ENCODE measurements around the gene JADE1.

JADE1 gene

DNA sequence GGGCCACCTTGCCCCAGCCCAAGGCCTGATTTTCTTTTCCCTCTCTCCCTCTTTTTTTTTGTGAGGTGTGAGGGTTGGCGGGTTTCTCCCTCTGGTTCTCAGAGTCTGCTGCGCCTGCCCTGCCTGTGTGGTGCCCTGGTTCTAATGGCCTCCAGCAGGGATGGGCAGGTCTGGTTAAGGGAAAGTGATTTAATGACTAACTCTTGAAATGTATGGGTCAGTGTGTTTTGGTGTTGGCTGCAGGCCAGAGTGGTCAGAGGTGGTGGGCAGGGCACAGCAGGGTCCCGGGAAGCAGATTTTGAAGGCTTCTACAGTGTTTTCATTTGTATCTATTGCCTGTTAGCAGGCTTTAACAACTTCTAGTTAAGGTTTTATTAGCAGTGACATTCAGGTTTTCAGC lies 39.0 kb downstream of the JADE1 start:
- TF ChIP-seq, protein P1, sequence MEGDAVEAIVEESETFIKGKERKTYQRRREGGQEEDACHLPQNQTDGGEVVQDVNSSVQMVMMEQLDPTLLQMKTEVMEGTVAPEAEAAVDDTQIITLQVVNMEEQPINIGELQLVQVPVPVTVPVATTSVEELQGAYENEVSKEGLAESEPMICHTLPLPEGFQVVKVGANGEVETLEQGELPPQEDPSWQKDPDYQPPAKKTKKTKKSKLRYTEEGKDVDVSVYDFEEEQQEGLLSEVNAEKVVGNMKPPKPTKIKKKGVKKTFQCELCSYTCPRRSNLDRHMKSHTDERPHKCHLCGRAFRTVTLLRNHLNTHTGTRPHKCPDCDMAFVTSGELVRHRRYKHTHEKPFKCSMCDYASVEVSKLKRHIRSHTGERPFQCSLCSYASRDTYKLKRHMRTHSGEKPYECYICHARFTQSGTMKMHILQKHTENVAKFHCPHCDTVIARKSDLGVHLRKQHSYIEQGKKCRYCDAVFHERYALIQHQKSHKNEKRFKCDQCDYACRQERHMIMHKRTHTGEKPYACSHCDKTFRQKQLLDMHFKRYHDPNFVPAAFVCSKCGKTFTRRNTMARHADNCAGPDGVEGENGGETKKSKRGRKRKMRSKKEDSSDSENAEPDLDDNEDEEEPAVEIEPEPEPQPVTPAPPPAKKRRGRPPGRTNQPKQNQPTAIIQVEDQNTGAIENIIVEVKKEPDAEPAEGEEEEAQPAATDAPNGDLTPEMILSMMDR (conservative IDR thresholded peaks at IDR 0.05; ENCODE audit: low read depth): no peak
- no peak overlapping the region for H3K27ac ChIP-seq
- ChIA-PET POLR2A (ENCODE audit: low non-redundant PET) (no interaction called here), CTCF (no interaction called here)
- DNase-seq (ENCODE audit: low spot score): no peak

DNA sequence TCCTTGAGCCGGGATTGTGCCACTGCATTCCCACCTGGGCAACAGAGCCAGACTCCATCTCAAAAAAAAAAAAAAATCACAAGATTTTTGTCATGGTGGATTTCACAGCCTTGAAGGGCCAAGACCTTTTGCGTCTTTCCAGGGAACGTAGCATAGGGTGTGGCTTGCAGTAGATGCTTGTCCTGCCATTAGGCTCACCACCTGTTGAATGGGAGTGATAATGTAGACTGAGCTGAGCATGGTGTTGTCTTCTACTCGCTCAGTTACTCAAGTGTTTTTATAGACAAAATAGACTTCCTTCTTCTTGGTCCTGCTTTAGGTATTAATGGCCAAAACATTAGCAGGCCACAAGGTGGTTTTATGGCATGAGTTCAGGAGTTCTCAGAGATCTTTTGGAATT lies 40.8 kb downstream of the JADE1 start:
- ChIA-PET CTCF (no interaction called here), POLR2A (ENCODE audit: low non-redundant PET) (no interaction called here)
- no peak overlapping the region for H3K27ac ChIP-seq
- TF ChIP-seq, protein P1 (conservative IDR thresholded peaks at IDR 0.05; ENCODE audit: low read depth): no peak
- DNase-seq (ENCODE audit: low spot score): no peak

DNA sequence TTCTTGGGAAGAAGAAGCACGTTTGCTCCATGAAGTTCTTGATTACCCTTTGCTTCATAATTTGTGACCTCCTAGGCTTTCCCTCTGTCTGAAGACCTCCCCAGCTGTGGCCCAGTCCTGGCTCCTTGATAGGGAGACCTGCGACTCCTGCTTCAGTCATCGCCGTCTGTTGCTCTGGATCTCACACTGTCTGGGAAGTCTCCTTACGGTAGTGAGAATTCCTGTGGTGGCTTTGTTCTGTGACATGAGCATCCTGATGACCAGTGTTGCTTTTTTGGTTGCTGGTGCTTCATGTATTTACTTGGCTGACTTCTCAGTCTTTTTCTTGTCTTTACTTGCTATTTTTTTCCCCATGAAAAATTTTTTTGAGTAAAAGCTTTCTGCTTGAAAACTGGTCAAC lies 44.2 kb downstream of the JADE1 start:
- TF ChIP-seq, protein P1 (conservative IDR thresholded peaks at IDR 0.05; ENCODE audit: low read depth): no peak
- POLR2A ChIA-PET (ENCODE audit: low non-redundant PET): no interaction called here
- DNase-seq (ENCODE audit: low spot score): no peak
- CTCF ChIA-PET: interaction anchor here (1.2 kb wide), 1 partner anchor 9 kb away, joined by 3 read pairs; no protein-coding TSS in a partner anchor
- H3K27ac ChIP-seq: no peak overlapping the region

DNA sequence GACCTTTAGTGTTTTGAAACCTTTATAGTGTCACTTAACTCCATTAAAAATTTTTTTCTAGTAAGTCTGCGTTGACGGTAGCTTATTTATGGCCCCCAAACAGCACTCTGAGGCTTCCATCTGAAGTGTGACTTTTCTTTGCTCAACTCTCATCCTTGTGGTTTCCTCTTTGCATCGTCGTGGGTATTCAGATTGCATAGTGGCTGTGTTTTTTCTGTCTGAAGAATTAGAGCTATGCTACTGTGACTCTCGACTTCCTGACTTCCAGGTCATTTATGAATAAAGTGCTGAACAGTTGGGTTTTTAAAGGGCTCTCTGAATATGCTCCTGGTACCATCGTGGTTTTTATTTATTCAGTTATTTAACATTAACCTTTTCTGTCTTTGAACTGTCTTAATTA lies 44.9 kb downstream of the JADE1 start:
- TF ChIP-seq, protein P1 (conservative IDR thresholded peaks at IDR 0.05; ENCODE audit: low read depth): no peak
- ChIA-PET CTCF (no interaction called here), POLR2A (ENCODE audit: low non-redundant PET) (no interaction called here)
- no peak overlapping the region for H3K27ac ChIP-seq
- no peak for DNase-seq (ENCODE audit: low spot score)

DNA sequence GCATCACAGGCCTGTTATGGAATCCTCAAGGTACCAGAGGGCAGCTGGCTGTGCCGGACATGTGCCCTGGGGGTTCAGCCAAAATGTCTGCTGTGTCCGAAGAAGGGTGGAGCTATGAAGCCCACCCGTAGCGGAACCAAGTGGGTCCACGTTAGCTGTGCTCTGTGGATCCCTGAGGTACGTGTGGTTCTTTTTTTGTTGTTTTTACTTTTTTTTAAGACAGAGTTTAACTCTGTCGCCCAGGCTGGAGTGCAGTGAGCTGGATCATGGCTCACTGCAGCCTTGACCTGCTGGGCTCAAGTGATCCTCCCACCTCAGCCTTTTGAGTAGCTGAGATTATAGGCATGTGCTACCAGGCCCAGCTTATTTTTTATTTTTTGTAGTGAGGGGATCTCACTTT lies 46.1 kb downstream of the JADE1 start:
- POLR2A ChIA-PET (ENCODE audit: low non-redundant PET): no interaction called here
- H3K27ac ChIP-seq: no peak overlapping the region
- CTCF ChIA-PET: interaction anchor here (0.6 kb wide), 1 partner anchor 399 kb away, joined by 4 read pairs; no protein-coding TSS in a partner anchor
- no peak for DNase-seq (ENCODE audit: low spot score)
- TF ChIP-seq, protein P1 (conservative IDR thresholded peaks at IDR 0.05; ENCODE audit: low read depth): no peak

DNA sequence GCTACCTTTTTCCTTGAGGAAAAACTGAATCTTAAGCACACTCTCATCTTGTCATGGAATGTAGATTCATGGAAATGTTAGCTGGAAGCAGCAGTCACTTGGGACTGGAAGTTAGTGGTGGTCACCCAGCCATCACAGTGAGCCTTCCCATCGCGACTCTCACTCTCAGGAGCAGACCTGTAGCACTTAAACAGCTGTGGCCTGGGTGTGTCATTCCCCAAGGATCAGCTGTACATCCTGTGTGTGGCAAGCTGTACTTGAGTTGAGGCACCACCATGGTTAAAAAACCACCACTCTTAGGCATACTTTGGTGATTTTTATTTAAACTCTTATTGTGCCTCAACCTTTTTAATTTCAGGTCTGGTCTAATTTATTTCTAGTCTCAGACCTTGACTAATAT lies 46.7 kb downstream of the JADE1 start:
- H3K27ac ChIP-seq: no peak overlapping the region
- POLR2A ChIA-PET (ENCODE audit: low non-redundant PET): no interaction called here
- CTCF ChIA-PET: interaction anchor here (0.6 kb wide), 1 partner anchor 399 kb away, joined by 4 read pairs; no protein-coding TSS in a partner anchor

More for the DNA sequence above, 46.7 kb downstream of the JADE1 start:
- DNase-seq (ENCODE audit: low spot score): no peak
- TF ChIP-seq, protein P1 (conservative IDR thresholded peaks at IDR 0.05; ENCODE audit: low read depth): no peak

All from RWPE1 (cell line).